ENCODE results near the gene NOTCH3.

Gene NOTCH3

DNA sequence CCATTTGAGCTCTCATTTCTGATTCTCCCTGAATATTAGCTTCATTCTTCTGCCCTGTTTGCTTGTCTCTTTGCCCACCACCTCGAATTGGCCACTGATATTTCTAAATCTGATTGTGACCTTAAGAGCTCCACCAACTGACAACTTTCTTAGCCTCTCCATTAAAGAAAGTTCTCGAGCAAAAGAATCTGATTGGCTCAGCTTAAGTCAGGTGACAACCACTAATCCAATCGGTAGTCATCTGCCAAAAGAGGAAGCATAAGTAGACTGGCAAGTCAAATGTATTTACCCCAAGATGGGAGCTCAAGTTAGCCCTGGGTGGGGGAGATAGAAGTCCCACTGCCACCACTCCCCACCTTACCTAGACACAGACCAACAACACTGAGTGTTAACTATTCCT lies 41.5 kb downstream of the NOTCH3 start:
- no peak for DNase-seq

DNA sequence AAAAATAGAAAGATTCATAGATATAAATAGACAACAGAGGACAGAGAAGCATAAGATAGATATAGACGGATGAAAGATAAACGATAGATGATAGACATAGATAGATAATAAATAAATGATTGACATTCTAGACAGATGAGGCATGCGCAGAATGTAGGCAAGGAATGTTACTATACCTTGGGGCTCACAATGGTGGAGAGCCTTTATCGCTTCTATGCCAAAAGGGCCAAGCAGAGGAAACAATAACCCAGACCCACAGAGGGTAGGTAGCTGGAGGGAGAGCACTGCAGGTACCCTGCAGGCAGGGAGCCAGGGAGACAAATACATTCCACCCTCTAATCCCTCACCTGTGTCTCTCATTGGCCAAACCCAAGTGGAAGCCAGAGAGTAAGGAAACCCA lies 44.4 kb downstream of the NOTCH3 start:
- DNase-seq = no peak

DNA sequence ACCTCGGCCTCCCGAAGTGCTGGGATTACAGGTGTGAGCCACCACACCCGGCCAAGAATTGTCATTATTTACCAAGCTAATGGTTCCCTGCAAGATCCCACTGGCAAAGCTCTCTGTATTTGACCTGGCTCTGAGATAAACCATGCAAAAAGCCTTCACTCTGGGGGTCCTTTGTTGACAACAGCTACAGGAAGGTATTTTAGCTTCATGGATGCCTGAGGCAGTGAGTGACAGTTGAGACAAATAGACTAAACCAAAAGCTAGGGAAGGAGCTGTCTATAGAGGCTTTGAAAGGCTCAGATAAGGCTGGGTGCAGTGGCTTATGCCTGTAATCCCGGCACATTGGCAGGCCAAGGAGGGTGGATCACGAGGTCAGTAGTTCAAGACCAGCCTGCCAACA lies 45.5 kb downstream of the NOTCH3 start:
- no peak for DNase-seq

DNA sequence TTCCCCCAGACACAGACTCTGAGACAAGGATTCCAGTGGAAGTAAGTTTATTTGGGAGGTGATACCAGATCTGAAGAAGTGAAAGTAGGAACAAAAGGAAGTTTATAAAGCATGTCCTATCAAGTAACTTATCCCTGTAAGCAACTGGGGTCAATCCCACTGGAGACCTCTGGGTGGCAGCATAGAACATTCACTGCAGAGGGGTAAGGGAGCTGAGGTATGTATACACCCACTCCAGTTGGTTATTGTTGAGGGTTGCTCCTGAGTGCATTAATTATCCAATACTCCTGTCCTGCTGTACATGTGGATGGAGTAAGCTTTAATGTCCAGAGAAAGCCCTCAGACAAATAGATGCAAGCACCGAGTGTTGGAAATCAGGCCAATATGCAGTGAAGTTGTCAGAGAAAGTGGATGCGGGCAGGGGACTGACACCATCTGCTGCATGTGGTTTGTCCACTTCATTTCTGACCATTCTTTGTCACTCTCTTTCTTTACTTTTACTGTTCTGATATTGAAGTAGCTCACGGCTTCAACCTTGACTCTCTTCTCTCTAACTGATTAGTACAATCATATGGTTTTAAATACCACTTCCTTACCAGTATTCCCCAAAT lies 46.7 kb downstream of the NOTCH3 start:
- peak; percentile 36 for DNase-seq

DNA sequence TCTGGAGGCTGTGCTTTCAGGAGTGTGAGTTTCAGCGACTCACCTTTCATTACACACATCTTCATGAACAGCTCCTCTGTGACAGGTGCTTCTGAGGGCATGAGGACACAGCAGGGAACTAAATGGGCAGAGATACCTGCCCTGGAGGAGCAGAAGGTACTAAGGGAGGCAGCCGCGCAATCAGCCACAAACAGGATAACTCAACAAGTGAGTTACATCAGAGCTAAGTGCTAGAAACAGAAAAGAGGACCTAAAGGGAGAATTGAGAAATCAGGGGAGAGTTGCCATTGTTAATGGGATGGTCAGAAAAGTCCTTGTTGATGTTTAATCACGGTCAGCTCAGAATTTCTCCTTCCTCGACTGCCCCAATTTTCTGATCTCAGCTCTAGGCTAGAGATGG lies 51.1 kb downstream of the NOTCH3 start:
- DNase-seq = no peak

DNA sequence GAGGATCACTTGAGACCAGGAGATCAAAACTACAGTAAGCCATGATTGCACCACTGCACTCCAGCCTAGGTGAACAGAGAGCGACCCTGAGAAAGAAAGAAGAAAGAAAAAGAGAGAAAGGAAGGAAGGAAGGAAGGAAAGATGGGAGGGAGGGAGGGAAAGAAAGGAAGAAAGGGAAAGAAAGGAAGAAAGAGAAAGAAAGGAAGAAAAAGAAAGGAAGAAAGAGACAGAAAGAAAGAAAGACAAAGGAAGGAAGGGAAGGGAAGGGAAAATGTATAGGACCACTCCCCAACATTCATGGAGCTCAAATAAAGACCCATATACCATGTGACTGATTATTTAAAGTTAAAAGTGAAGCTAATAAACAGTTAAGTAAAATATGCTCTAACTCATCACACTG lies 53.7 kb downstream of the NOTCH3 start:
- DNase-seq = no peak

DNA sequence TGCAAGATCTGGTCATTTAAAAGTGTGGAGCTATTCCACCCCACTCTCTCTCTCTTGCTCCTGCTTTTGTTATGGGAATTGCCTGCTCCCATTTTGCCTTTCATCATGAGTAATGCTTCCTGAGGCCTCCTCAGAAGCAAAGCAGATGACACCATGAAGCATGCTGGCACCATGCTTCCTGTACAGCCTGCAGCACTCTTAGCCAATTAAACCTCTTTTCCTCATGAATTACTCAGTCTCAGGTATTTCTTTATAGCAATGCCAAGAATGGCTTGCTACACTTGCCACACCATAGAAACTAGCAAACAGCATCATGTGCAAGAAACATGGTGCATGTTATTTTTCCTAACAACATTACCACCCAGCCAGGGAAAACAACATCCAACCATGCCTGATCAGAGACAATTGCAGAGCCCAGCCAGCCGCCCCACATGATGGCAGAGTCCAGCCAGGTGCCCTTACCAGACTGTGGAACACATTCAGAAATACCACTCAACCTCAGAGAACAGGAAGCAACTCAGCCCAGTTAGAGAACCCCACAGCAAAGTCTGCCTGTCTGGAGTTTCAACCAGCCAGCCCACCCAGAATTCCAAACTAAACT lies 56.6 kb downstream of the NOTCH3 start:
- peak; percentile 38 for DNase-seq

DNA sequence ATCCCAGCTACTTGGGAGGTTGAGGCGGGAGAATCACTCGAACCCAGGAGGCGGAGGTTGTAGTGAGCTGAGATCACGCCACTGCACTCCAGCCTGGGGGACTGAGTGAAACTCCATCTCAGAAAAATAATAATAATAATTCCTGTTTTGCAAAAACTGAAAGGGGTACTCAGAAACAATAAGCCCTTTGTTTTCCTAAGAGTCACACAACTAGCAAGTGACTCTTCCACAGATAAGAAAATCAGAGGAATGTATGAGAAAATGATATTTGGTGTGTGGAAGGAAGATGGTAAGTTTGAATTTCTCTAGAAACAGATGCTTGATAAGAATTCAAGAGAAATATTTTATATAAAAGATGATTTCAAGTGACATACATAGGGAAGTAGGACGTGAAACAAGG lies 58.5 kb downstream of the NOTCH3 start:
- no peak for DNase-seq

DNA sequence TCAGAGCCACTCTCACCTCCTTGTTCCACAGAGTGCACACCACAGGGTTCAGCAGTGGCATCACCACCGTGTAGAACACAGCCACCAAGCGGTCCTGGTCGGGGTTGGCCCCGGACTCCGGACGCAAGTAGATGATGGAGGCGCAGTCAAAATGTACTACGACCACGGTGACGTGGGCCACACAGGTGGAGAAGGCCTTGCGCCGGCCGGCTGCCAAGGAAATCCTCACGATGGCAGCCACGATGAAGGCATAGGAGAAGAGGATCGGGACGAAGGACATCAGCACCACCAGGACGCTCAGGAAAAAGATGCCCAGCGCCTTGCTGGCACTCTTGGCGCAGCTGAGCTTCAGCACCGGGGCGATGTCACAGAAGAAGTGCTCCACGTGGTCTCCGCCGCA lies 59.7 kb downstream of the NOTCH3 start:
- DNase-seq = no peak

DNA sequence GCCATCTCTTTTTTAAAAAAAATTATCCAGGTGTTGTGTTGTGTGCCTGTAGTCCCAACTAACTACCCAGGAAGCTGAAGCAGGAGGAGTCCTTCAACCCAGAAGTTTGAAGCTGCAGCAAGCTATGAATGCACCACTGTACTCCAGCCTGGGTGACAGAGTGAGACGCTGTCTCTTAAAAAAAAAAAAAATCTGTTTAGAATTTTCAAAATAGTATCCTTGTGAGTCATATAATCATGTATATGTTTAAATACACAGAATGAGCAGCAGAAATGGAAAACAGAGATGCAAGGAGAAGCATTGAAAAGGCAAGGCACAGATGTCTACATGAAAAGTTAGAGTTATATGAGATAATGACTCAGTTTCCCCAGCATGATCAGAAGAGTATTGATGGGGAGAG lies 62.4 kb downstream of the NOTCH3 start:
- no peak for DNase-seq

DNA sequence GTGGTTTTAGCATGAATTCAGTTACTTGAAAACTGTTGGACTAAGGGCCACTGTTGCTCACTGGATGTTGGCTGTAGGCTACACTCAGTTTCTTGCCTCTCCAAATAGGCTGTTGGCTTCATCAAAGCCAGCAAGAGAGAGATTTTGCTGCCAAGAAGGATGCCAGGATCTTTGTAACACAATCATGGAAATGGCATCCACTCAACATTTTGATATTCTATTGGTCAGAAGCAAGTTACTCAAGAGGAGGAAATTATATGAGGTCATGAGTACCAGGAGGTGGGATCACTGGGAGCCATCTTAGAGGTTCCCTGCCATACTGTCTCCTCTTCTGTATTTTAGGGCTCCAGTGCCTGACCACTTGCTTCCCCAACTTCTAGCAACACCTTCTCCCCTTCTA lies 63.0 kb downstream of the NOTCH3 start:
- peak; percentile 36 for DNase-seq

DNA sequence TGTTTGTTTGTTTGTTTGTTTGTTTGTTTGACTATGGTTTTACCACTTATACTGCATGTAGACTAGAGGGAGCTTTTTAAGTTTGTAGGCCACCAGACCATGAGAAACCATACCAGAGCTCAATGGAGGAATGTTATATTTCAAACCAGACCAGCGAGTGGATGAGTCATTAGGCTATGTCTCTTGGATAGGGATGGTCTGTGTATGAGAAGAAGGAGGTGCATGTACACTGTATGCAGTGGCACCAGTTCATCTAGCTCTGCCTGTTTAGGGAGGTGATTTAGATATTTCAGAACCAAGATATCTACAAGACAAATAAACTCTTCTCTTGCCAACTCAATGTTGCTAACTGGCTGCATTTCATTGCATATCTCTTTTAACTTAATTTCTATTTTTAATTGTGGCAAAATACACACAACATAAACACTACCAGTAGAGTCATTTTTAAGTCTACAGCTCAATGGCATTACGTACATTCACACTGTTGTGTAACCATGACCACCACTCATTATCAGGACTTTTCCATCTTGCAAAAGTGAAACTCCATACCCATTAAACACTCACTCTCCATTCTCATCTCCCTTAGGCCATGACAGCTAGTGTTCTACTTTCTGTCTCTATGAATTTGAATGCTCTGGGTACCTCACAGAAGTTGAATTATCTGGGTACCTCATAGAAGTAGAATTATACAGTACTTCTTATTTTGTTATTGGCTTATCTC lies 64.4 kb downstream of the NOTCH3 start:
- DNase-seq = no peak

DNA sequence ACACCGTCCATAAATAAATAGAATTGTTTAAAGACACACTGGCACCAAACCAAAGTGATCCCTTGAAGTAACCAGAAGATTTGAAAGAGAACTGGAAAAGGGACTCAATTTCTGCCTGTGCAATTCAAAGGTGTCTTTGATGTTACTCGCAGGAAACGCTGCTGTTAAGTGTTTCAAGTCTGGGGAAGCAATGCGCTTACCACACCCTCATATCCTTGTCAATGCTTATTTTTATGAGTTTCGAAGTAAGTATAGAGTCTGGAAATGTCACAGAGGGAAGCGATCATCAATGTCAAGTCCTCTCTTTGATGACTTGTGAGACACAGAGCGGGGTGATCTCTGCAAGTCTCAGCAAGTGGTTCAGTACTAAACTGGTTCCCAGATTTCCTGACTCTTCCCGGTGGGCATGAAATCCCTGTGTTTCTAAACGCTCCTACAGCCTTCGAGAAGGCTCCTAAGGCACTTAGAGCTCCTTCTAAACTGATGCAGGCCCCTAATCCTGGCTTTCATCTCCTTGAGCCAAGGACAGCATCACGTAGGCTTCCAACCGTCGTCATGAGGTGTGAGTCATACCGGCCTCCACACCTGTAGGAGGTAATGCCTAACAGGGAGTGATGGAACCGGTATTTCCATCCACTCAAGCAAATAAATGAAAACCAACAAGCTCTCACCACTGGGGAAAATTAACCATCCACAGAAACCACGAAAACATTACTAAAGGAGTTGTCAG lies 70.8 kb downstream of the NOTCH3 start:
- no peak for DNase-seq

DNA sequence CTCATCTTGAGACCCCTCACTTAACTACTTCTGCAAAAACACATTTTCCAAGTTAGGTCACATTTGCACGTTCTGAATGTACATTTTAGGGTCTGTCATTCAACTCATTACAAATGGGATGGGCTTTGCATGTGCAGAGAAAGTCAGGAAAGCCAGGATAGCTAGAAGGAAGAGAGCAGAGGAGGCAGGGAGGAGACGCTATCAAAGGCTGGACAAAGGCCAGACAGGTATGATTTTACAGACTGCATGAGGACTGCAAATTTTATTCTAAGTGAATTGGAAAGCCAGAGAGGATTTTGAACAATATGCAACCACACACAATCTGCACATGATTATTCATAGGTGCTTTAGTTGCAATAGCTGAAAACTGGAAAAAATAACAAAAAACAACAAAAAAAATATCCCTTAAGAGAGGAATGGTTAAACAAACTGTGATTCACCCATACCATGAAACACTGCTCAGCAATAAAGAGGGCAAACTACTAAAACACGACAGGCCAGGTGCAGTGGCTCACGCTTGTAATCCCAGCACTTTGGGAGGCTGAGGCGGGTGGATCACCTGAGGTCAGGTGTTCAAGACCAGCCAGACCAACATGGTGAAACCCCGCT lies 72.5 kb downstream of the NOTCH3 start:
- DNase-seq = no peak

DNA sequence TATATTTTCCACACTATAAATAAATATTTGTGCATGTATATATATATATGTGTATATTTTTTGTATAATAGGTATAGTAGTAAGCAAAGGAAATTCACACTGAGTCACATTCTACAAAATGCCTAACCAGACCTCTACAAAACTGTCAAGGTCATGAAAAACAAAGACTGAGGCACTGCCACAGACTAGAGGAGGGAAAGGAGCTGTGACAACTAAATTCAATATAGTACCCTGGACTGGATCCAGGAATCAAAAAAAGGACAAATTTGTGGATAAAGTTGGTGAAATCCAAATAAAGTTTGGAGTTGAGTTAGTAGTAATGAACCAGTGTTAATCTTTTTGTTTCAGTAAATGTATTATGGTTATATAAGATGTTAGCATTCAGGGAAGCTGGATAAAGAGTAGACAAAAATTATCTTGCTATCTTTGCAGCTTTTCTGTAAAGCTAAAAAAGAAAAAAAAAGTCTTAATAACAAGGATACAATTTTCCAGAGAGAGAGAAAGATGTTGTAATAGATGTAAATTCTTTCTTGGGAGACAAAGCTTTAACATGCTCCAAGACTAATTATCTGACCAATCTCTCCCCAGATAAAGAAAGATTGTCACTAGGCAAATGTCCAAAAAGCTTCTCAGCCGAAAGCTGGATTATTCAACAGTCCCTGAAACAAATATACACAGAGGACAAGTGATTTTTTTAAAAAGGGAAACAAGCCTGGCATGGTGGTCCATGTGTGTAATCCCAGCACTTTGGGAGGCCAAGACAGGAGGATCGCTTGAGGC lies 74.5 kb downstream of the NOTCH3 start:
- DNase-seq = no peak

DNA sequence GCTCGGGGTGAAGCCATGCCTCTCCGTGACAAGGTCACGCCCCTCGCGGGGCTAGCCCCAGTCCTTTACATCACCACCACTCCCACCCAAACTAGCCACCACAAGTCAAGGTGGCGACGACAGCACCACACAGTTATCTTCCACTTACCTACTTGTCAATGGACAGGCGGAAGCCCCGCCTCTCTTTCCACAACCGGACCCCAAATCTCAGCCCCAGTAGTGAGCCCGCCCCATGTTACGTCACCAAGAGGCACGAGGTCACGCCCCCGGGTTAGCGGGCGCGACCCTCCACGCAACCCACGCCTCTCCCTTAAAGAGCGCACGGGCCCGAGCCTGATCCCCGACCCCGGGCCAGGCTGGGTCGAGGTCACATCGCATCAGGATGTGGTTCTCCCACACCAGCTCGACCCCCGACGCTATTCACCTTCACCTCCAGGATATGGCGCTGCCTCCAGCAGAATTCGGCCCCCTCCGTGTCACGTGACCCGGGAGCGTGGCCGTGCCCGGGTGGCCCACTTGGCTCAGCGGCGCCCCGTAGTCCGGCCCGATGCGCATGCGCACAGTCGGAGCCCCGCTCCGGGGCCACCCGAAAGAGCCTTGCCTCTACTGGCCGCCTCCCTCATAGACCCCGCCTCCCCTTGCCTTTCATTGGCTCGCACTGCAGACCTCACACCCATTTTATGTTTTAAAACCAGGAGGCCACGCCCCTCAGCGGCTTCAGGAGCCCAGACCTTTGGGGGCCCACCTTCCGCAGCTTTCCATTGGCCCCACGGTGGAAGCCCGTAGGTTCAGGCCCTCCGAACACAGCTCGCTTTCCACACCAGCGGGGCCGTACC lies 75.3 kb downstream of the NOTCH3 start:
- DNase-seq = peak; percentile 97

DNA sequence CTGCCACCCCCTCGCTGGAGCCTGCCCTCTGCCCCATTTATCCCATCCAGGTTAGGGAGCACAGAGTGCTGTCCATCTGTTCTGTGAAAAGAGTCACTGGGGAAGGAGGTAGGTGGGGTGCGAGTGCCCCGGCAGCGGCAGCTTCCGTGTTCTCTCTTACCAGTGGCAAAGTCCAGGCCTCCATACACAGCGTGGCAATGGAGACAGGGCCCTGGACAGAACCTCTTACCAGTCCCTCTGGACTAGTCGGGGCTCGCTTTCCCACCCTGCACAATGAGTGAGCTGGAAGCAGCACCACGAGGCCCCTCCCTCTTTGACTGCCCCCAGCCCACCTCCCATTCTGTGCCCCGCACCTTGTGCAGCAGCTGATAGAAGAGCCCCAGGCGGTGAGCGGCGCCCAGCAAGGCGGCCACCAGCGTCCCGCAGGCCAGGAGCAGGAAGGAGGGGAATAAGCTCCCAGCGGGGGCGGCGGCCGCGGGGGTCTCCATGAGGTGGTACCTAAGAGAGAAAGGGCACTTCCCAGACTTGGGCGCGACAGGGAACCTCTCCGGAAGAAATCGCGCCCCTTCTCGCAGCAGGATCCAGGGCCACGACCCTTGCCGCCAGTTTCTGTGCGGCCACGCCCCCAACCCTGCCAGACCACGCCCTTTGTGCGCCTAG lies 76.1 kb downstream of the NOTCH3 start:
- DNase-seq = no peak

DNA sequence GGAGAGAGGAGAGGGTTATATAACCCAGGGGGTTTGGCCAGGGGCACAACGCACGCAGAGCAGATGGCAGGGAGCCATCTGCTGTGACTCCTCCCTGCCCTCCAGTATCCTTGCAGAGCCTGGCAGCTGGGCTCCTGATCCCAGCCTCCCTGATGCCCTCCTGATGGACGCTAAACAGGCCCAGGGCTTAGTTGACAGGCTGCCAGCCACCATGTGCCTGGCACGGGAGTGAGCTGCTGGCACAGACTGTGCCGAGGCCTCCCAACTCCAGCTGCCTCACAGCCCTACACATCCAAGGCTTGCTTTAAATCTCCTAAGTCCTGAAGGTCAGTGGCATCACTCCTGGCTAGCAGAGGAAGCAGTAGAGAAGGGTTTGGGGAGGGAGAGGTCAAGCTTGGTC lies 76.9 kb downstream of the NOTCH3 start:
- no peak for DNase-seq

DNA sequence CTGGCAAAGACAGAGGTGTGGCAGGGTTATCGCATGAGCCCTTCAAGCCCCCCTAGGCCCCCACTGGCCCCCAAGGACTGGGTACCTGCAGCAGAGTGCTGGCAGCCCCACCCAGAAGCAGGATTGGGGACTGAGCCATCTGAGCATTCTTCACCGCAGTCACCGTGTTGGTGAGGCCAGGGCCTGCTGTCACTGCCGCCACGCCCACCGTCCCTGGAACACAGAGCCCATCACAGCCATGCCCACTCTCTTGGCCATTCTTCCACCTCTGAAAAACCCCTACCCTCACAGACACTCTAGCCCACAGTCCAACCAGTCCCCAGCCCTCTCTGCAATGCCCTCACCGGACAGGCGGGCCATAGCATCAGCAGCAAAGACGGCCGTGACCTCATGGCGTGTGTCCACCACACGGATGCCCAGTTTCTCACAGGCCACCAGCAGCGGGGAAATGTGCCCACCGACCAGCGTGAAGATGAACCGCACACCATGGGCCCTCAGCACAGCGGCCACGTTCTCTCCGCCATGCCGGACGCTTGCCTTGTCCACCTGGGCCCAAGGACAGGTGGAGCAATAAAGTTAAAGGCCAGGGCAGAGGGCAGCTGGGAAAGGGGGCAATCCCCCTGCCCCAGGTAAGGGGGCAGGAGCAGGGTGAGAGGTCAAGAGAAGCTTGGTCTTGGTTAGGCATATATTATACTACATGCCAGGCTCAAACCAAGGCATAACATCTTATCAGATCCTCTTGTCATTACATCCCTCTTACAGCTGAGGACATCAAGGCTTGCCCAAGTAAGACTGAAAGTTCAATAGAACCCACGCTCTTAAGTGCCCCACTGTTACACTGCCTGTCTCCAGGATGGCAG lies 77.5 kb downstream of the NOTCH3 start:
- no peak for DNase-seq

All from NCI-H226 (cell line).